ENCODE measurements around the gene ZNF831.

DNA sequence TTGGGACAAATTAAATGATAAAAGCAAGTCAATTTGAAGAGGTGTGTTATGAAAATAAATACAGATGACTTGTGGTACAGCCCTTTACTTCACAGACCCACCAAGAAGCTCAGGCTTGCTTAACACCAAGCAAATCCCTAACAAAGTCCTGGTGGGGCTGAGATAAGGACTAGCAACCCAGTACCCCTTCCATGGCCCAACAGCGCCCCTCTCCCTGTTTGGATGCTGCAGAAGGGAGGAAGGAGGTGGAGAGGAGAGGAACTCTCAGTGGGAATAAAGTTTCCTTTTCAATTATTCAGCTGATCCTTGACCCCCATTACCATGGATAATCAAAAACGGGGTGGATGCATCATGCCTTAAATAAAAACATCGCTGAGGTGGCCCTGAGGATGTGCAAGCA is 4.5 kb upstream of the ZNF831 start:
- TF ChIP-seq POLR2A (IDR thresholded peaks at IDR 0.05), result no peak
- TF ChIP-seq, protein P1, sequence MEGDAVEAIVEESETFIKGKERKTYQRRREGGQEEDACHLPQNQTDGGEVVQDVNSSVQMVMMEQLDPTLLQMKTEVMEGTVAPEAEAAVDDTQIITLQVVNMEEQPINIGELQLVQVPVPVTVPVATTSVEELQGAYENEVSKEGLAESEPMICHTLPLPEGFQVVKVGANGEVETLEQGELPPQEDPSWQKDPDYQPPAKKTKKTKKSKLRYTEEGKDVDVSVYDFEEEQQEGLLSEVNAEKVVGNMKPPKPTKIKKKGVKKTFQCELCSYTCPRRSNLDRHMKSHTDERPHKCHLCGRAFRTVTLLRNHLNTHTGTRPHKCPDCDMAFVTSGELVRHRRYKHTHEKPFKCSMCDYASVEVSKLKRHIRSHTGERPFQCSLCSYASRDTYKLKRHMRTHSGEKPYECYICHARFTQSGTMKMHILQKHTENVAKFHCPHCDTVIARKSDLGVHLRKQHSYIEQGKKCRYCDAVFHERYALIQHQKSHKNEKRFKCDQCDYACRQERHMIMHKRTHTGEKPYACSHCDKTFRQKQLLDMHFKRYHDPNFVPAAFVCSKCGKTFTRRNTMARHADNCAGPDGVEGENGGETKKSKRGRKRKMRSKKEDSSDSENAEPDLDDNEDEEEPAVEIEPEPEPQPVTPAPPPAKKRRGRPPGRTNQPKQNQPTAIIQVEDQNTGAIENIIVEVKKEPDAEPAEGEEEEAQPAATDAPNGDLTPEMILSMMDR (IDR thresholded peaks at IDR 0.05), result no peak
